GM11168 (cell line): ENCODE data around the gene HERPUD1.
"Not testable (repeated sequence)": the region's sequence is repeated elsewhere in the genome, so short reads cannot be mapped to it uniquely, and the experiment has no call there.

ENCODE experiments used
- in situ Hi-C: fragments of 300-500 bp; cut with MboI; formaldehyde crosslinking; loops from one replicate; pipeline ENCODE4 v1.12.0; 2022; ENCODE audit warnings: low sequenced_read_pairs; ENCODE audit not compliant: unreplicated experiment

HERPUD1 gene

GRCh38 chr16:56950881-56951771, 19.2 kb downstream of the HERPUD1 start:
- in situ Hi-C loops: loop anchor here (5.0 kb wide), 1 partner anchor 84 kb away; the partner anchor contains the start of gene SLC12A3

- in situ Hi-C loops: loop anchor here (5.0 kb wide), 1 partner anchor 86 kb away; the partner anchor contains the start of gene SLC12A3
These were observed 21.1 kb downstream of the HERPUD1 start for GRCh38 chr16:56953006-56953405.

GRCh38 chr16:56956076-56956475, 24.1 kb downstream of the HERPUD1 start:
- in situ Hi-C loops: no loop called here

- in situ Hi-C loops: no loop called here
These were observed 24.8 kb downstream of the HERPUD1 start for GRCh38 chr16:56956756-56957155.

DNA sequence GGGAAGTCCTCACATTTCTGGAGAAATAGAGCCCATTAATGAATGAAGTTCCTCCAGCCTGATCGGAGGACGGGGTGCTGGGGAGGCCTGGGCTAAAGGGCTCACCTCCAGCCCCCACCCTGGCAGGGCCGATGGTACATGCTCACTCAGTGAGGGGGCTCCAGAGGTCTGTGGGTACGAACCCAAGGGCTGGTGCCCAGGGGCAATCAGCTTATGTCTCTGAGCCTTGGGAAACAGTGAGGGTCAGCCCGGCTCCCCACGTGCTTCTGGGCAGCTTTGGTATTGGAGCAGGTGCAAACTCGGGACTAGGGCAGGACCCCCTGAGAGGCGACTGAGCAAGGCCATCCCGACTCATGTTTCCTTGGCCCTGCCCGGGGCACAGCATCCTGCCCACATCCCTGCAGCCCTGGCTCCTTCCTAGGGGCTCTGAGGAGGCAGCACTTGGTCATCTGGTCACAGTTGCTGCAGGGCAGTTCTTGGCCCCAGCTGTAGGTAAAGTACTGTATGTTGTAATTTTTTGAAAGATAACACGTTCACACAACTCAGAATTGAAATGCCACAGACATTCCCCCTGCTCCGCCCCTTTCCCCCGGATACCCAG, 28.8 kb downstream of the HERPUD1 start:
- in situ Hi-C loops: no loop called here

DNA sequence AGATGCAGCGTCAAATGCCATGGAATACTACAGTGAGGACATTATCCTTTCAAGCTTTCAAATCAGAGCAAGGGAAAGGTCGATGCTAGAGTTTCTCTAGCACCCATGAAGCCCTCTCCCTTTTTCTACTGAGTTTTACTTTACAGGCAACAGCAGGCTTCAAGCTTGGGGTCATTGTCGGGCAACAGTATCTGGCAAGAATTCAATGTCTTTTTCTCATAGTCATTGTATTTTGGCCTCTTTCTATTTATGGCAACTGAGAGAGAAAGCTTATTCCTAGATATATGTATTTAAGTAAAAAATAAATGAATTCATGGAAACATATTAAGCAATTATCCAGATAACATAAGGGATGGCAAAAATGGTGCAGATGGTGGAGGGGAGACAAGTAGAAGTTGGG, 29.4 kb downstream of the HERPUD1 start:
- in situ Hi-C loops: no loop called here

DNA sequence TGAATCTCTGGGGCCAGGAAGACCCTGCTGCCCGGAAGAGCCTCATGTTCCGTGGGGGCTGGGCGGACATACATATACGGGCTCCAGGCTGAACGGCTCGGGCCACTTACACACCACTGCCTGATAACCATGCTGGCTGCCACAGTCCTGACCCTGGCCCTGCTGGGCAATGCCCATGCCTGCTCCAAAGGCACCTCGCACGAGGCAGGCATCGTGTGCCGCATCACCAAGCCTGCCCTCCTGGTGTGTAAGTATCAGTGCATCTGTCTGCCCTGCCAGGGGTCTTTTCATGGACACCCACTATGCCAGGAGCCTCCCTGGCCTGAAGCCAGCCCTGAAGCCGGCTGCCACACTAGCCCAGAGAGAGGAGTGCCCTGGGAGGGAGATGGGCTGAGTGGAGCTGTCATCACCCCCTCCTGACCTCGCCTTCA, 29.9 kb downstream of the HERPUD1 start, which contains the start of gene CETP:
Gene CETP (plus strand): TSS at position 100 of the 431 bp plus-strand sequence. CDS start 30 bp downstream, at position 130.
- in situ Hi-C loops: no loop called here

GRCh38 chr16:56964243-56965148, 32.6 kb downstream of the HERPUD1 start:
- in situ Hi-C loops: loop anchor here (5.0 kb wide), 1 partner anchor 93 kb away; no protein-coding TSS in a partner anchor

DNA sequence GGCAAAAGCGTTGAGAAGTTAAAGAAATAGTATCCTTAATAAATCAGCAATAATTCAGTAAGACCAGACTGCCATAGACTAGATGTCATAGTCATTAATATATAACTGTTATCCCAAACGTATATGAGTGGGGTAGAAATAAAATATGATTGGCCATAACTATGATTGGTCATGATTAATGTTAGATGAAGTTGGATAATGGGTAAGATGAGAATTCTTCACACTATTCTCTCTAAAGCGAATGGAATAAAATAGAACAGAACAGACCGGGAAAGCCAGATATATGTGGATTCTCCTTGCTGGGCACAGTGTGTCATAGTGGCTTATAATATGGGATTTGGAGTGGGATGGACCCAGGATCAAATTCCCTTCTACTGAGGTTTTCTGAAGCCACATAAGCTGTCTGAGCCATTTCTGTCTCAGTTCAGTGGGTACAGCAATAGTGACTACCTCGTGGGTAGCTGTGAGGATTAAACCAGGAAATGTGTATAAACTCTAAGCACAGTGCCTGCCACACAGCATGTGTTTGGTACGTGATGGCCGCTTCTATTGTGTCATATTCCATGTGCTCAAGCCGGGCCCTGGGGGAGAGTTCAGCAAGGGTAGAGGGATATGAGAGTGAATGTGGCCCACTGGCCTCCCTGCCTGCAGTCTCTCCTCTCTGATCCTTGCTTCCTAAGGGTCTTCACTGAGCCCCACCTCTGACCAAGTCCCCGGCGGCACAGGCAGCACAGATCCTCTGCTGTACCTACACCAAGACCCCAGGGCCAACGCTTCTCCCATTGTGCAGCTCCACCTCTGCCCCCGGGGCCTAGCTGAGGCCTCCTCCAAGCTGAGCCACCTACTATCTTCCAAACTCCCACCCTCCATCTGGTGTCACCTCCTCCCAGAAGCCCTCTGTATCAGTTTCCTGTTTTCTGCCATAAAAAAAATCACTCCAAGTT, 33.5 kb downstream of the HERPUD1 start:
- in situ Hi-C loops: loop anchor here (5.0 kb wide), 1 partner anchor 92 kb away; no protein-coding TSS in a partner anchor

DNA sequence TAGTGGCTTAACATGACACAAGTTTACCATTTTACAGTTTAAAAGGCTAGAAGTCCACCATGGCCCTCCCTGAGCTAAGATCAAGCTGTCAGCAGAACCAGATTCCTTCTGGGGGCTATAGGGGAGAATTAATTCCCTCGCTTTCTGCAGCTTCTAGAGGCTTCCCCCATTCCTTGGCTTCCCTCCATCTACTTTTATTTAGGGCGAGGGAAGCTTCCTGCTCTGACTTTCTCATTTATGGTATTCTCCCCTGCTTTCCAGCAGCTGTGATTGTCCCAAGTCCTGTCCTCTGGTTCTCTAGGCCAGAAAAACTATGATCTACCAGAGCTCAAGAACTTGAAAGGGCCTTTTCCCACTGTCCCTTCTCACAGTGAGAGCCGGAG, 34.1 kb downstream of the HERPUD1 start:
- in situ Hi-C loops: loop anchor here (5.0 kb wide), 1 partner anchor 91 kb away; no protein-coding TSS in a partner anchor

- in situ Hi-C loops: loop anchor here (5.0 kb wide), 1 partner anchor 90 kb away; no protein-coding TSS in a partner anchor
These were observed 35.8 kb downstream of the HERPUD1 start for GRCh38 chr16:56967733-56968132.

GRCh38 chr16:56969769-56970168, 37.8 kb downstream of the HERPUD1 start:
- in situ Hi-C loops: loop anchor here (5.0 kb wide), 1 partner anchor 88 kb away; no protein-coding TSS in a partner anchor

GRCh38 chr16:56970934-56971767, 39.2 kb downstream of the HERPUD1 start:
- in situ Hi-C loops: no loop called here

GRCh38 chr16:56971768-56972043, 39.8 kb downstream of the HERPUD1 start:
- in situ Hi-C loops: no loop called here

GRCh38 chr16:56972403-56973293, 40.7 kb downstream of the HERPUD1 start:
- in situ Hi-C loops: no loop called here

- in situ Hi-C loops: no loop called here
These were observed 41.4 kb downstream of the HERPUD1 start for GRCh38 chr16:56973294-56973689.

DNA sequence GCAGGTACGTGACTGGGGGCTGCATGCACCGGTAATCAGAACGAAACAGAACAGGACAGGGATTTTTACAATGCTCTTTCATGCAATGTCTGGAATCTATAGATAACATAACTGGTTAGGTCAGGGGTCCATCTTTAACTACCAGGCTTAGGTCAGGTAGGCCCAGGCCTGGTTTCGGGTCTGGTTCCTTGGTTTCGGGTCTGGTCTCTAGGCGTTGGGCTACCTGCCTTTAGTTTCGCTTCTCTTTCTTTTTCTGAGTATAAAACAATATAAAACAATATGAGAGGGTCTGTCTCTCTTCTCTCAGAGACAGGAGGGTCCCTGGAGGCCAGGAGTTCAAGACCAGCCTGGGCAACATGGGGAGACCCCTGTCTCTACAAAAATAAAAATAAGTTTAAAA, 42.0 kb downstream of the HERPUD1 start:
- in situ Hi-C loops: not testable (repeated sequence)
